ENCODE data around the gene SPIC. TPM values are rescaled to one million over a fixed set of nuclear protein-coding genes. Genes with fewer than 3 reads are reported as not detected.

SPIC gene
- total and polyA plus RNA-seq, 4 donors = 0.33 TPM; not detected in 3

GRCh38 chr12:101493556-101493955 is 18.4 kb downstream of the SPIC start:
- Histone ChIP-seq H3K9me3 (ENCODE audit: control insufficient read depth, low read length) (no peaks in the 10 kb centered on the region), H3K27me3 (ENCODE audit: control insufficient read depth in 1 of 2, insufficient read depth in 2 of 2, low read length in 1 of 2) (no peaks in the 10 kb centered on the region), H3K27ac (ENCODE audit: low read depth in 1 of 2, low read length in 2 of 2) (no peak overlapping the region), H3K36me3 (ENCODE audit: control insufficient read depth in 1 of 2, insufficient read depth in 2 of 2, low read length in 1 of 2) (no peaks in the 10 kb centered on the region), H3K4me3 (ENCODE audit: low read length in 2 of 2) (no peak overlapping the region), H3K4me1 (ENCODE audit: control insufficient read depth in 1 of 2, insufficient read depth in 2 of 2, low read length in 2 of 2) (no peaks in the 10 kb centered on the region)
- DNase-seq (no peak), ATAC-seq (ENCODE audit: low FRiP score) (no peak)
- WGBS, 2 donors = 67 to 76% methylated on average over 1 of the region's 1 CpG
- intact Hi-C loops (cut with DNase I) = no loop called here

GRCh38 chr12:101498252-101498651 is 23.1 kb downstream of the SPIC start:
- Histone ChIP-seq H3K27me3 (ENCODE audit: control insufficient read depth in 1 of 2, insufficient read depth in 2 of 2, low read length in 1 of 2) (no peaks in the 10 kb centered on the region), H3K4me1 (ENCODE audit: control insufficient read depth in 1 of 2, insufficient read depth in 2 of 2, low read length in 2 of 2) (no peaks in the 10 kb centered on the region), H3K9me3 (ENCODE audit: control insufficient read depth, low read length) (no peaks in the 10 kb centered on the region), H3K27ac (ENCODE audit: low read depth in 1 of 2, low read length in 2 of 2) (no peak overlapping the region), H3K4me3 (ENCODE audit: low read length in 2 of 2) (no peak overlapping the region), H3K36me3 (ENCODE audit: control insufficient read depth in 1 of 2, insufficient read depth in 2 of 2, low read length in 1 of 2) (no peaks in the 10 kb centered on the region)
- intact Hi-C loops (cut with DNase I) = no loop called here
- 56 to 57% methylated on average over 3 of the region's 3 CpGs for WGBS, 2 donors
- DNase-seq (no peak), ATAC-seq (ENCODE audit: low FRiP score) (no peak)

GRCh38 chr12:101501410-101501995 is 26.4 kb downstream of the SPIC start:
- DNase-seq (no peak), ATAC-seq (ENCODE audit: low FRiP score) (no peak)
- no peaks in the 10 kb centered on the region for H3K27me3 ChIP-seq (ENCODE audit: control insufficient read depth in 1 of 2, insufficient read depth in 2 of 2, low read length in 1 of 2)
- H3K4me1 ChIP-seq (ENCODE audit: control insufficient read depth in 1 of 2, insufficient read depth in 2 of 2, low read length in 2 of 2) = no peaks in the 10 kb centered on the region
- 15 to 16% methylated on average over 4 of the region's 4 CpGs for WGBS, 2 donors
- H3K9me3 ChIP-seq (ENCODE audit: control insufficient read depth, low read length) = no peaks in the 10 kb centered on the region
- intact Hi-C loops (cut with DNase I) = no loop called here
- H3K36me3 ChIP-seq (ENCODE audit: control insufficient read depth in 1 of 2, insufficient read depth in 2 of 2, low read length in 1 of 2) = no peaks in the 10 kb centered on the region
- H3K27ac ChIP-seq (ENCODE audit: low read depth in 1 of 2, low read length in 2 of 2) = no peak overlapping the region
- no peak overlapping the region for H3K4me3 ChIP-seq (ENCODE audit: low read length in 2 of 2)

GRCh38 chr12:101521136-101521535 is 46.0 kb downstream of the SPIC start:
- Histone ChIP-seq H3K27me3 (ENCODE audit: control insufficient read depth in 1 of 2, insufficient read depth in 2 of 2, low read length in 1 of 2) (no peaks in the 10 kb centered on the region), H3K4me3 (ENCODE audit: low read length in 2 of 2) (no peak overlapping the region), H3K9me3 (ENCODE audit: control insufficient read depth, low read length) (peaks cover 3% of the 10 kb centered on the region), H3K27ac (ENCODE audit: low read depth in 1 of 2, low read length in 2 of 2) (no peak overlapping the region), H3K36me3 (ENCODE audit: control insufficient read depth in 1 of 2, insufficient read depth in 2 of 2, low read length in 1 of 2) (no peaks in the 10 kb centered on the region), H3K4me1 (ENCODE audit: control insufficient read depth in 1 of 2, insufficient read depth in 2 of 2, low read length in 2 of 2) (no peaks in the 10 kb centered on the region)
- DNase-seq (no peak), ATAC-seq (ENCODE audit: low FRiP score) (no peak)
- intact Hi-C loops (cut with DNase I) = no loop called here
- 20 to 21% methylated on average over 1 of the region's 1 CpG for WGBS, 2 donors

GRCh38 chr12:101527682-101528081 is 52.5 kb downstream of the SPIC start:
- Histone ChIP-seq H3K4me1 (ENCODE audit: control insufficient read depth in 1 of 2, insufficient read depth in 2 of 2, low read length in 2 of 2) (no peaks in the 10 kb centered on the region), H3K27me3 (ENCODE audit: control insufficient read depth in 1 of 2, insufficient read depth in 2 of 2, low read length in 1 of 2) (no peaks in the 10 kb centered on the region), H3K9me3 (ENCODE audit: control insufficient read depth, low read length) (no peaks in the 10 kb centered on the region), H3K27ac (ENCODE audit: low read depth in 1 of 2, low read length in 2 of 2) (no peak overlapping the region), H3K36me3 (ENCODE audit: control insufficient read depth in 1 of 2, insufficient read depth in 2 of 2, low read length in 1 of 2) (no peaks in the 10 kb centered on the region), H3K4me3 (ENCODE audit: low read length in 2 of 2) (no peak overlapping the region)
- ATAC-seq (ENCODE audit: low FRiP score) (no peak), DNase-seq (no peak)
- WGBS, 2 donors = 43 to 48% methylated on average over 10 of the region's 10 CpGs
- intact Hi-C loops (cut with DNase I) = no loop called here

- DNase-seq (no peak), ATAC-seq (ENCODE audit: low FRiP score) (no peak)
- H3K36me3 ChIP-seq (ENCODE audit: control insufficient read depth in 1 of 2, insufficient read depth in 2 of 2, low read length in 1 of 2) = no peaks in the 10 kb centered on the region
- H3K4me1 ChIP-seq (ENCODE audit: control insufficient read depth in 1 of 2, insufficient read depth in 2 of 2, low read length in 2 of 2) = no peaks in the 10 kb centered on the region
- H3K27ac ChIP-seq (ENCODE audit: low read depth in 1 of 2, low read length in 2 of 2) = no peak overlapping the region
- intact Hi-C loops (cut with DNase I) = no loop called here
- H3K4me3 ChIP-seq (ENCODE audit: low read length in 2 of 2) = no peak overlapping the region
- 65 to 69% methylated on average over 2 of the region's 2 CpGs for WGBS, 2 donors
- peaks cover 0 to 1% of the 10 kb centered on the region in 2 donors for H3K27me3 ChIP-seq (ENCODE audit: control insufficient read depth in 1 of 2, insufficient read depth in 2 of 2, low read length in 1 of 2)
- H3K9me3 ChIP-seq (ENCODE audit: control insufficient read depth, low read length) = no peaks in the 10 kb centered on the region
Observed at GRCh38 chr12:101536069-101536674, 61.0 kb downstream of the SPIC start.

Other genes starting within 250 kb of the SPIC start
- 10 to 100 TPM; 11.4 to 15.3 TPM for gene UTP20, start 195.2 kb upstream of the SPIC start, total RNA-seq
- gene UTP20, start 195.2 kb upstream of the SPIC start, polyA plus RNA-seq = 1 to 10 TPM in 1 of 2 donors, under 1 TPM in 1; 0.50 to 1.9 TPM
- 10 to 100 TPM; 93.4 to 94.0 TPM for gene ARL1, start 67.6 kb upstream of the SPIC start, total RNA-seq
- gene ARL1, start 67.6 kb upstream of the SPIC start, polyA plus RNA-seq = 10 to 100 TPM; 38.9 to 58.6 TPM
- gene MYBPC1, start 119.6 kb downstream of the SPIC start, total RNA-seq = not detected
- under 1 TPM in 1 of 2 donors, not detected in 1; 0.36 TPM for gene MYBPC1, start 119.6 kb downstream of the SPIC start, polyA plus RNA-seq
- gene CHPT1, start 222.3 kb downstream of the SPIC start, total RNA-seq = 10 to 100 TPM; 41.8 to 49.9 TPM
- 10 to 100 TPM; 34.1 to 83.8 TPM for gene CHPT1, start 222.3 kb downstream of the SPIC start, polyA plus RNA-seq